HG03103 (cell line): ENCODE results near the gene TBC1D17.
A peak's percentile ranks its signal among the peaks of the same experiment; 100 is the strongest.
"Not testable (repeated sequence)": the region's sequence is repeated elsewhere in the genome, so short reads cannot be mapped to it uniquely, and the experiment has no call there.

ENCODE experiments used
- ATAC-seq: cut with Tn5 transposase; IDR thresholded peaks from one replicate; pipeline ENCODE4 v1.9.1; 2021; ENCODE audit warnings: low read depth; ENCODE audit not compliant: unreplicated experiment

Gene TBC1D17

DNA sequence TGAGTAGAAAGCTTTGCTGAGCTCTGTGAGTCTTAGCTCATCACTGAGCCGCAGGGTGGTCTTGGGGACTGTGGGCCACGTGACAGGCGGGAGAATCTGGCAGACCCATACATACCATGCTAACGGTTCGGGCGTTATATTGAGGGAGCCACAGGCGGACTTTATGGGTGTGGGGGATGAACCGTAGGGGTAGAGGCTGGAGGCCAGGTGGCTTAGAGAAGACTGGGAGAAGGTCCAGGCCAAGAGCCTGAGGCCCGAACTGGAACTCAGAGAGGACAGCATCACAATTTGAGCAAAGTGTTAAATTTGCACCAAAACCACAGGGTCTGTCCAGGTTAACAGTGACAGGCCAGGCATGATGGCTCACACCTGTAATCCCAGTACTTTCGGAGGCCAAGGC, 36.2 kb downstream of the TBC1D17 start:
- no peak for ATAC-seq

DNA sequence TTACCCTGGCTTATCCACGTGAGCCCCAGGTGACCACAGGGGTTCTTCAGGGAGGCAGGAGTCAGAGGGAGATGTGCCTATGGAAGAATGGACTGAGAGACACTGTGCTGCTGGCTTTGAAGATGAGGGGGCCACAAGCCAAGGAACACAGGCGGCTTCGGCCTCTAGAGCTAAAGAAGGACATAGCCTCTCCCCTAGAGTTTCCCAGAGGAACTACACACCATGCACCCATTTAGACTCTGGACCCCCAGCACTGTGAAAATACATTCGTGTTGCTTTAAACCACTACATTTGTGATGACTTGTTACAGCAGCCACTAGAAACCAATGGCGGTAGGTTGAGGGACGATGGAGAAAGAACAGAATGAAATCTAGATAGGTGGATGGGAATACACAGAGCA, 37.8 kb downstream of the TBC1D17 start:
- ATAC-seq = no peak

DNA sequence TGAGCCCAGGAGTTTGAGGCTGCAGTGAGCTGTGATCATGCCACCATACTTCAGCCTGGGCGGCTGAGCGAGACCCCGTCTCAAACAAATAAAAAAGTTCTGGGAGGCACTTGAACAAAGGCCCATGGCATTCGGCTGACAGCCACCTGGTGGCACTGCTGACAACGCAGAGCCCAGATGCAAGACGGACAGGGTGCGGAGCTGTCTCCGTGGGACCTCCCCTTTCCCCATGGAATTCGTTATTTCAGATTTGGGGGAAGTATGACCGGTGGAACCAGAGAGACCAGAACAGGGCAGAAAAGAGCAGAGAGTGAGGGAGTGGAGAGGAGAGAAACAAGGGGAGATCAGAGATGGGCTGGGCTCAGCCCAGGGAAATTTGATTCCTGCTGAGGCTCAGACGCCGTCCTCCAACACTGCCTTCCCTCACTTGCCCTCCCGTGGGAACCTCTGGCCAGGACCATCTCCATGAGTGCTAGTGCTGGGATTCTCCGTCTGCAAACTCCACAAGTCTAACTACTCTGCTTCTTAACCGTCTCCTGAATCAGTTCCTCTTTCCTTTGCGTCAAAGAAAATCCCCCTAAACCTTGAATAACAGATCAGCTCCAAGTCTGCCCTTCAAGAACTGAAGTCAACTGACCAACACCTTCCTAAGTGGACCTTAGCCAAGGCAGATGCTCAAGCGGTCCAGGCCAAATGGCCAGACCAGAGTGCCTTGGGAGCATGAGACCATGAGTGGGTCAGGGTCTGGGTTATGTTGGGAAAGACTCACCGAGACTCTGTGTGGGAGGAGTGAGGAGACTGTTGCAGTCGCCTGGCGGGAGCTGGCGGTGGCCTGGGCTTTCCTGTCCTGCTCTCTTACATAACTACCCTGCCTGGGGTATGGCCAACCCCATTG, 39.6 kb downstream of the TBC1D17 start:
- no peak for ATAC-seq

DNA sequence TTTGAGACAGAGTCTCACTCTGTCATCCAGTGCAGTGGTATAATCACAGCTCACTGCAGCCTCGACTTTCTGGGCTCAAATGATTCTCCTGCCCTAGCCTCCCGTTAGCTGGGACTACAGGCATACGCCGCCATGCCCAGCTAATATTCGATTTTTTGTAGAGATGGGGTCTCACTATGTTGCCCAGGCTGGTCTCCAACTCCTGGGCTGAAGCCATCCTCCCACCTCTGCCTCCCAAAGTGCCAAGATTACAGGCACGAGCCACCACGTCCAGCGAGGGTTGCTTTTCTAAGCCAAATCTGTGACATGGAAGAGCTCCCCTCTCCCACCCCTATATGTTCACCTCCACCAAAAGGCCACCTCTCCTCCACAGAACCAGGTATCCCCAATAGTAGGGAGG, 40.6 kb downstream of the TBC1D17 start:
- ATAC-seq = no peak

DNA sequence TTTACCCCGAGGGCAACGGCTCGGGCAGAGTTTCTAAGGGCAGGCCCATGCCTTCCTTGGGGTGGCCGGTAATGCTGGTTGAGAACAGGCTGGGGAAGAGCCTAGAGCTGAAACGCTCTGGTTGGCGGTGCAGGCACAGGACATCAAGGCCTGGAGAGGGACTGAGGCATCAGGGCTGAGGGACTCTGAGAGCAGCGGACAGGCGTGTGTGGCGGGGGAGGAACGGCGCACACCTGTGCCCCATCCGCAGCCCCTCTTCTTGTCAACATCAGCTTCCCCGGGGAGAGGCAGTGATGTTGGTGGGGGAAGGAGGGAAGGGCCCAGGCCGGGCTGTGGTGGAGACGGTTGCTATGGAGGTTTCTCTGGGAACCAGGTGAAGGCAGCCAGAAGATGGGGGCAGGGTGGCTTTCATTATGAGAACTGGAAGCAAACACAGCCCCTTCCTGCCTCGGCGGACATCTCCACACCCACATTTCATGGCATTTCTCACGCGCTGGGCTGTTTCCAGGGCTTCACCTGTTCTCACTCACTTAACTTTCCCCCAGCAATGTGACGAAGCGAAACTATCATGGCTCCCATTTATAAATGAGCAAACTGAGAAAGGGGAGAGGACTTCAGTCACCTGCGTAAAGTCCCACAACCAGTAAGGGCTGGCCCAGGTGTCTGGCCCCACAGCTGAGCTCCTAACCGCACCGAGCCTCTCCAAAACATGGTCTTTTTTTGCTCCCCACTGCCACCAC, 43.3 kb downstream of the TBC1D17 start:
- no peak for ATAC-seq

DNA sequence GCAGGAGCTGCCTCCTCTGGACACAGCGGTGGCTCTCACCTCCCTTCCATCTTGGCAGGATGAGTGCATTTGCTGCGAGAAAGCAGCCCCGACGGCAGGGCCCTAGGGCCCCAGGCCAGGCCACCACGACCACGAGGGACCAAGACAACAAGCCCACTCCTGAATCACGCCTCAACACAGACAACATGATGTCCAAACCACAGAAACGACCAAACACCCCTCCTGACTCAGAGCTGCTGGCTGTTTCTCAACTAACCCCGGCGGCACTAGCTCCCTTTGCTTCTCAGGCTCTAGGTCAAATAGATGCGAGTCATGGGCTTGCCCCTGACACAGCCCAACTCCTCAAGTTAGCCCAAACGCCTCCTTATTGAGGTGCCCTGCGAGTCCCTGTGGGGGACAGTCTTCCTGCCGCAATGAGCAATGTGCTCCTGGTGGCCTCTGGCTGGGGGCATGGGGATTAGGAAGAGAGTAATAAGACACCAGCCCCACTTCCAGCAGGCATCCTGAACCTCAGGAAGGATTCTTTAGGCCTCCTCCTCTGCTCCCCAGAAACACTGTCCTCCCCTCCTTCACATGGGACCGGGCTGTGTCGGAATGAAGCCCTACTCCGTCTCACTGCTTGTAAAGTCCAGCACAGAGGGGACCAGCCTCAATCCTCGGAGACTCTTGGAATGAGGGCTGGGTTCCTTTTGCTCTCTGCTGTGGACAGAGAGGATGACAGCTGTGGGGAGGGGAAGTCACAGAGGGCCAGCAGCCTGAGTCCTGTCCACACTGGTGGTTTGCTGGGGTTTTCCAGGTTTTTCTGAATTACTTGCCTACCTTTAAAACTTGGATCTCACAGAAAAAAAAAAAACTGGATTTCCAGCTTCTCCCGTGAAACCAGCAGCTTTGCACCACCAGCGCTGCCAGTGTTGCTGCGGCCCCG, 44.6 kb downstream of the TBC1D17 start:
- ATAC-seq = no peak

DNA sequence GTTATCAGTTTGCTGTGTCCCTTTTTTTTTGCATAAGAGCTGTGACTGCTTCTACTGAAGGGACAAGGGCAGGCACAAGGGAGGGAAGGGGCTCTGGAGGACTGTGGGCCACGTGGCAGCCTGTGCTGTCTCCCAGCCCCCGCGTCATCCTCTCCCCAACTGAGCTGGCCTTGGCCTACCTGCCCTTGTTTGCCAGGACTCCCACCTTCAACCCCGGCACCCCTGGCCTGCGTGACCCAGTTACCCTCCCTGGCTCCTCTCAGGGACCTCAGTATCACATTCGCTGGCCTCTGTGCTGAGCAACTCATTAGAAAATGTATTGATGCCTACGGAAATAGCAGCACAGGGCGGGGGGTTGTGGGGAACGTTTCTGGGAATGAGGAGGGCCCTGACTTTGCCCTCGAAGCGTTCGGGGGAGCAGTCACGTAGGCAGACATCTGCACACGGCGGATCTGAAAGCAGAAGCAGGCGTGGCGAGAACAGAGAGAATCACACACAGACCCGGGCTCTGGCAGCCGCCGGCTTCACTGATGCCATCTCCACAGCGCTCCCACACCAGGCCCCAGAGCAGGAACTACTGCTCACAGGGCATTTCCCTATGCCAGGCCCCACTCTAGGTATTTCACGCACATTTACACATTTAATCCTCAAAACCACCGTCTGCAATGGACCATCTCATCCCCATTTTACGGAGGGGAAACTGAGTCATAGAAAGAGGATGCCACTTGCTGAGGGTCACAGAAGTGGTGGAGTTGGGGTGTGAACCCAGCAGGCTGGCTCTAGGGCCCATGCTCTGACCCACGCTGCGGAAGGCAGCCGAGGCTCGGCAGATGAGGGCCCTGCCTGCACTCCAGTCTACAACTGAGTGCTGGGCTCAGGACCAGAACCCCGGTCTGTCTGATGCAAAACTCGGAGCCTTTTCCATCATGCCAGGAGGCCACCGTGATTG, 45.8 kb downstream of the TBC1D17 start:
- ATAC-seq = no peak

DNA sequence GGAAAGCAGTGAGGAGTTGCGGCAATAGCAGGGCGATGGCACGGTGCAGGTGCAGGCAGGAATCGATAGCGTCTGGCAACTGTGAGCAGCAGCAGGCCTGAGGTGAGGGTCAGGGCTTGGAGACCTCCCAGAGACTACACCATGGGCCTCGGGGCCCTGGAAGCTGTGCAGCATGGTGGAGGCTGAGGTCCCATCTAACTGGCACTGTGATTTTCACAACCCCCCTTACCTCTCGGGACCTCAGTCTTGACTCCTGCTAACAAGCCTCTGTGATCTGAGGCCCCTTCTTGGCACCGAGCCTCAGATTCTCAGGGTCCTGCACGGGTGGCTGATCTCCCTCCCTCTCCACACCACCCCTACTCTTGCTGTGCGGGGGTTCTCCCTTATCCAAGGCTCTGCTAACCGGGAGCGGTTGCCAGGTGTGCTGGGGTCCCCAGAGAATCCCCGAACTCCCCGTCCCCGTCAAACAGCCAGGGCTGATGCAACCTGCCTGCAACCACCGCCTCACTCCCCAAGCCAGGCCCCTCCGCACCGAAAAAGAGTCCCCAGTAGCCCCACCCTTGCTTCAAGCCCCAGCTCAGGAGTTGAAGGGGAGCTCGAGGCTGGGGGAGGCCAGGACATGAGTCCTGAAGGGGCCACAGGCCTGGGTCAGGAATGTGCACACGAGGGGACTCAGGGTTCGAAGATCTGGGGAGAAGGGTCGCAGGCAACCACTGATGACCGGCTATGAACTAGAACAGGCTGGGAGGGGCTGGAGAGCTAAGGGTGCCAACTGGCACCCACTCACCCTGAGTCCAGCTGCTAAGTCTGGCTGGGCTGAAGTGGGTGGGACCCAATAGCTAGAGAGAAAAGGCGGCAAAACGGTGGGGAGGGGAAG, 46.7 kb downstream of the TBC1D17 start:
- ATAC-seq = no peak

DNA sequence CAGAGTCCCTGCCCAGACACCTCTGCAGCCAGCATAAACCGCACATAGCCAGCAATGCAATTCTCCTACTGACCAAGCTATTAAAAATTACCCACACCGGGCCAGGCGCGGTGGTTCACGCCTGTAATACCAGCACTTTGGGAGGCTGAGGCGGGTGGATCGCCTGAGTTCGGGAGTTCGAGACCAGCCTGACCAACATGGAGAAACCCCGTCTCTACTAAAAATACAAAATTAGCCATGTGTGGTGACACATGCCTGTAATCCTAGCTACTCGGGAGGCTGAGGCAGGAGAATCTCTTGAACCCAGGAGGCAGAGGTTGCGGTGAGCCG, 47.3 kb downstream of the TBC1D17 start:
- ATAC-seq = not testable (repeated sequence)

DNA sequence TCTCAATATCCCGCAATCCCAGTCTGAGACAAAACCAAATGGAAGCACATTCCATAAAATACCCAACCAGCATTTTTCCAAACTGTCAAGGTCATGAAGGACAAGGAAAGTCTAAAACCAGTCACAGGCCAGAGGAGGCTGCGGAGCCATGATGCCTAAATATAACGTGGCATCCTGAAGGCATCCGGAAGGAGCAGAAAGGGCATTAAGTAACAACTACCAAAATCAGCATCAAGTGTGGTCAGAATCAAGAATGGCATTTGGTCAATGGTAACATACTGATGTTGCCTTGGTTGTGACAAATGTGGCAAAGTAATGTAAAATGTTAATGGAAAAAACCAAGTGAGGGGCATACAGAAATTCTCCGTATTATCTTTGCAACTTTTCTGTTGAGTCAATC, 48.0 kb downstream of the TBC1D17 start:
- ATAC-seq = no peak

DNA sequence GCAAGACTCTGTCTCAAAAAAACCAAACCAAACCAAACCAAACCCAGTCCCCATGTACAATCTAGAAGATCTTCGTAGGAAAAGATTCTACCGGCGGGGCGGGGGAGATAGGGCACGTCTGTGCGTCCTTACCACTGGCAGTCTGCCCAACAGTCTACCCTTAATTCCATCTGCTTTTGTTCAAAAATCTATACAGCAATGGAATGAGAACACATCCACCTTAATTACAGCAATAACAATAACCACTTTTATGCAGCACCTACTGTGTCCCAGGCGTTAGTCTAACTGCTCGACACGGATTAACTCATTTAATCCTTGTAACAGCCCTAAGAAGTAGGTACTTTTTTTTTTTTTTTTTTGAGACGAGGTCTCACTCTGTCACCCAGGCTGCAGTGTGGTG, 49.0 kb downstream of the TBC1D17 start:
- ATAC-seq = no peak

DNA sequence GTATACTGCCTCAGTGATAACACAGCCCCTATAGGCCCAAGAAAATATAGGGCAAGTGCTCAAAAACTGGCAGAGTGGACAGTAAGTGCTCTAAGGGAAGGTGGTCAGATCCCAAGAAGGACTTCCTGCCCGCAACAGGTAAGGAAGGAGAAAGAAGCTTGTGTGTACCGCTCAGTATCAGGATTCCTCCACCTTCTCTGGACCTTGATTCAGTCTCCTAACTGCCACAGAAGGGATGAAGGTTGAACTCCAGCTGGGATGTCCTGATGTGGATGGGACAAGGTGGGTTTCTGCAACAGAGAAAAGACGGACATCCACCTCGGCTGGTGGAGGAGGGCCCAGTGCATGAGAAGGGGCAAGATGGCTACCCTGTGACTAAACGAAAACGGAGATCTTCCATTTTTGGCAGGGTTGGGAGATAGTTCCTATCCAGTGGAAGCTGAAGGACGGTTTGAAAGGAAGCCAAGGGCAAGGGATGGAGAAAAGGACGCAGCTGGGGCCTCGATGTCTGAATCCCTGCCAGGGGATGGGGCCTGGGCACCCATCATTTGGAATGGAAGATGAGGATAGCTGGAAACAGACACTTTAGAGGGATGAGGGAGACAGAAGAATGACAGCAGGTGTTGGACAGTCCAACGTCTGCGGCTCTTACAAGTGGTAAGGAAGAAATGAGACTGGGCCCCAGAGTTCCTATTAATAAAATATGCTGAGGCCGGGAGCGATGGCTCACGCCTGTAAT, 50.2 kb downstream of the TBC1D17 start:
- no peak for ATAC-seq

DNA sequence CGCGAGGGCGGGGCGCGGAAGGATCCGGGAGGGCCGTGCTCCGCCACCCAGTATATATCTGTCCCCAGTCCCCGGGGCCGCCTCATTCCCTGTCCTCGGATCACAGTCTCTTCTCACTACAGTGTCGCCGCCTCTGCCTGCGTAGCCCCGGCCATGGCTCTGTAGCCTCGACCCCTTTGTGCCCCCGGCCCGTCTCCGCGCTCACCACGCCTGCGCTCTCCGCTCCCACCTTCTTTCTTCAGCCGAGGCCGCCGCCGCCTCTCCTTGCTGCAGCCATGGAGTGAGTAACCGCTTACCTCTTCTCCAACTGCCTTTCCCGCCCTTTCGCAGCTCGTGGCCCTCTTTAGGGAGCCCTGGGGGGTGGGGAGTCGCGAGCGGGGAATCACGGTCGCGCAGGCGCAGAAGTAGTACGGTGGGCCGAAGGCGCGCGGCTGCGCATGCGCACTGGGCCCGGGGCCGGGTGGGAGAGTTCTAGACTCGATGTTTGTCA, 51.7 kb downstream of the TBC1D17 start, which contains the start of the genes ATF5 and NUP62:
TSS of gene ATF5 (plus strand) at position 85 of the 490 bp plus-strand sequence. CDS start 1,646 bp downstream, outside the sequence.
TSS of gene NUP62 (minus strand) at position 384 of the 490 bp plus-strand sequence. CDS start 19,697 bp downstream, outside the sequence.
- peak; percentile 22 for ATAC-seq

DNA sequence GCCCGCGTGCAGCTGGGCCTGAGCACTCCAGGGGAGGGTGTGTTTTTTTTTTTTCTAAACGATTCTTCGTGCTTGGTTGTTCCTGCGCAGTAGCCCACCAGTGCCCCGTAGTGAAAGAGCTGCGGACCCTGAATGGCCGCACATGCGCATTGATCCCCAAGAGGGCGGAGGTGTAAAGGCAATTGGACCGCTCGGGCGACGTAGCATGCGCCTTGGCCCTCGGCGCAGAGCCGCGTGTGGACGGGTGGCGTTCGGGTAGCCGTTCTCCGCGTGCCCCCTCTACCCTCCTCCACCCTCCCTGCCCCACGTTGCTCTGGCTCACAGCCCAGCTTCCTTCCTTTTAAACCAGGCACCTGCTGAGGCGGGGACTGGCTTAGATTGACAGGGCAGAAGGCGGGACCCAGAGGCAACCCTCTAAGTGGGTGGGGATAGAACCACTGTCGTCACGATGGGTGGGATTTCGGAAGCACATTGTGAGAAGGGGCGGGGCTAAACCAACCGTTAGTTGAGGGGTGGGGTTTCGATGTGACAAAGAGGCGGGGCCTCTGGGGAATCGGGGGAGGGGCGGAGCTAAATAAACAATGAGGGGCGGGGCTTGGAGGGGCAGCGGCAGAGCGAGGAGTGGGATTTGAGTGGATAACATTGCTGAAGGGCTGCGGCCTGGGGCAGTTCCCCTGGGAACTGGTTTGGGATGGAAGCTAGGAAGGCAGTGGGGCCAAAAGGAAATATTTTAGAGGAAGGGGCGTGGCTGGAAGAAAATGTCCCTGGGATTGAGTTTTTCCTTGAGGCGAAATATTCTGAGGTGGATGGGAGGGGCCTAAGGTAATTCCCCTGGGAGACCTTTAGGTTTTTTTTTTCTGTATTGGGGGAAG, 52.3 kb downstream of the TBC1D17 start:
- ATAC-seq = peak; percentile 70

DNA sequence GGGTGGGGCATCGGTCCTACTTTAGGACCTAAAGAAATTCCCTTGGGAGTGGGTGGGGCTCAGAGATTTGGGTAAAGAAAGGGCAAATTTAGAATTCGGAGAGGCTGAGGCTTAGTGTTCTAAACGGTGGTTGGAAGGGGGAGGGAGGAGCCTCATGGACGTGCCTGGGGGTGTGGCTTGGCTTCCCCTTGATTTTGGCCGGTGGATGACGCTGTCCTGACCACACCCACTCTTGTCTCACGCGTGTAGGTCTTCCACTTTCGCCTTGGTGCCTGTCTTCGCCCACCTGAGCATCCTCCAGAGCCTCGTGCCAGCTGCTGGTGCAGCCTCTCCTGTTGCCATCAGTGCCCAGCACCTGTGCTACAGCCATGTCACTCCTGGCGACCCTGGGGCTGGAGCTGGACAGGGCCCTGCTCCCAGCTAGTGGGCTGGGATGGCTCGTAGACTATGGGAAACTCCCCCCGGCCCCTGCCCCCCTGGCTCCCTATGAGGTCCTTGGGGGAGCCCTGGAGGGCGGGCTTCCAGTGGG, 53.0 kb downstream of the TBC1D17 start:
- ATAC-seq = no peak

DNA sequence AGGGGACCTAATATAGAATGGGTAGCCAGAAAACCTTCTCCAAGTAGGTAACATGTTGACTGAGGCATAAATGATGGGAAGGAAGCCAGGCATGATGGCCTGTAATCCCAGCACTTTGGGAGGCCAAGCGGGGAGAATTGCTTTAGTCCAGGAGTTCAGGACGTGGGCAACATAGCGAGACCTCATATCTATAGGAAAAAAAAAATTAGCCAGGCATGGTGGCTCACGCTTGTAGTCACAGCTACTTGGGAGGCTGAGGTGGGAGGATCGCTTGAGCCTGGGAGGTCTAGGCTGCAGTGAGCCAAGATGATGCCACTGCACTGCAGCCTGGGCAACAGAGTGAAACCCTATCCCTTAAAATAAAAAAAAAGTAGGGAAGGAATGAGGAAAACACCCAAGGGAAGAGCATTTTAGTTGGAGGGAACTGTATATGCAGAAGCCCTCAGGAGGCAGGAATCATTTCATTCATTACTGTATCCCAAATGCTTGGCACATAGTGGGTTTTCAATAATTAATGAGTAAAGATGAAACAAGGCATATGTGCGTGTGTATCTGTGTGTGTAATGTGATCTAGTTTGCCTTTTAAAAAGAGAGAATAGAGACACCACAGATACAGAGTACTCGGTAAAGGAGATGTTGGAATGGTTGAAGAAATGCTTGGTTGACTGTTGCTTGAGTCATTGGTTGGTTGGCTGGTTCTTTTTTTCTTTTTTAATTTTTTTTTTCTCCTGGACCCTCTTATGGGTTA, 54.0 kb downstream of the TBC1D17 start:
- no peak for ATAC-seq
